ENCODE data around the gene GGNBP2. TPM values are rescaled to one million over a fixed set of nuclear protein-coding genes. Genes with fewer than 3 reads are reported as not detected.

GGNBP2 gene
- total RNA-seq, 2 donors from 2014 or later: 36.3 to 43.8 TPM

DNA sequence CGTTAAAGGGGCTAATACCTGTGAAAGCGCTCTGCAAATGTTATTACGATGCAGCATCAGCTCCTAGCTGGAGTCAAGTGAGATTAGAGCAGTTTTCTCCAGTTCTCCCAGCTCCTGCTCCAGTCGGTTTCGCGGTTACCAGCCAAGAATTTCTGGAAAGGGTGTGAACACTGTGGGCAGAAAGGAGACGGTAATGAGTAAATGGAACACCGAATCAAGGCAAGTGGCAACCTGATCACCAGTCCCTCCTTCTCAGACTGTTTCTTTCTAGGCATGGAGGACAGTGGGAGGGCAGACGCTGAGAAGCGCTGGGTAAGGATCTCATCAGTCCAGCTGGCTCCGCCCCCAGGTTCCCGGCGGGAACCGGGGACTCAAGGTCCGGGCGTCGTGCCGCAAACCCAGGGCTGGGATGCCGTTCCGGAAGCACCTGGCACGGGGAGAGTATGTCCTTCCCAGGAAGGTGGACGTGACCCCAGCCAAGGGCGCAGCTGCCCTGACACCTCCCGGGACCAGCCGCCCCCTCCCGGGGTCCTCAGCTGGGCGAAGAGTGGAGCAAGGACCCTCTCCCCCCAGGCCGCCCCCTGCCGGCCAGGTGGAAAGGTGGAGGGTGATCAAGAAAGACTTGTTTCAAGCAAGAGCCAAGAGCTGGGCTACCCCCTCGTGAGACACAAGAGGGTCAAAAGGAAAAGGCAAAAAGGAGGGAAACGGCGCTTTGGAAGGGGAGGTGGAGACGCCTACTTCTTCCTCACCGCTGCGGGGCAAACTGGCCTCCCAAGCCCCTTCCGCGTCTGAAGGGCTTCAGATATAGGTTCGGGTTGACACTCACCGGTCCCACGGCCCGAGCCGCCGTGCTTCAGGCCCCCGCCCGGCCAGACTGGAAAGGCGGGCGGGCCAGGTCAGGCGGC is 10.5 kb upstream of the GGNBP2 start:
- no peaks in the 10 kb centered on the region for H3K36me3 ChIP-seq (replicated peaks in 1 of 2; ENCODE audit: insufficient read depth in 1 of 2, low read depth in 2 of 2)
- peak overlapping the region; percentile 65 to 76 for H3K4me3 ChIP-seq
- no peaks in the 10 kb centered on the region for H3K27me3 ChIP-seq
- no peaks in the 10 kb centered on the region for H3K9me3 ChIP-seq
- H3K4me1 ChIP-seq: peaks cover 10% of the 10 kb centered on the region
- TF ChIP-seq, protein P1, sequence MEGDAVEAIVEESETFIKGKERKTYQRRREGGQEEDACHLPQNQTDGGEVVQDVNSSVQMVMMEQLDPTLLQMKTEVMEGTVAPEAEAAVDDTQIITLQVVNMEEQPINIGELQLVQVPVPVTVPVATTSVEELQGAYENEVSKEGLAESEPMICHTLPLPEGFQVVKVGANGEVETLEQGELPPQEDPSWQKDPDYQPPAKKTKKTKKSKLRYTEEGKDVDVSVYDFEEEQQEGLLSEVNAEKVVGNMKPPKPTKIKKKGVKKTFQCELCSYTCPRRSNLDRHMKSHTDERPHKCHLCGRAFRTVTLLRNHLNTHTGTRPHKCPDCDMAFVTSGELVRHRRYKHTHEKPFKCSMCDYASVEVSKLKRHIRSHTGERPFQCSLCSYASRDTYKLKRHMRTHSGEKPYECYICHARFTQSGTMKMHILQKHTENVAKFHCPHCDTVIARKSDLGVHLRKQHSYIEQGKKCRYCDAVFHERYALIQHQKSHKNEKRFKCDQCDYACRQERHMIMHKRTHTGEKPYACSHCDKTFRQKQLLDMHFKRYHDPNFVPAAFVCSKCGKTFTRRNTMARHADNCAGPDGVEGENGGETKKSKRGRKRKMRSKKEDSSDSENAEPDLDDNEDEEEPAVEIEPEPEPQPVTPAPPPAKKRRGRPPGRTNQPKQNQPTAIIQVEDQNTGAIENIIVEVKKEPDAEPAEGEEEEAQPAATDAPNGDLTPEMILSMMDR (IDR thresholded peaks at IDR 0.05): peak; percentile 19 to 62 (median 44)
- TF ChIP-seq POLR2A (IDR thresholded peaks at IDR 0.05): no peak
- intact Hi-C loops (cut with DNase I): no loop called here
- WGBS, 2 donors: 6 to 8% methylated on average over 41 to 48 of the region's 48 CpGs
- peak overlapping the region; percentile 89 to 98 (median 94) for H3K27ac ChIP-seq
- DNase-seq: peak; percentile 63 to 74 (median 72)
- ATAC-seq: peak; percentile 40

DNA sequence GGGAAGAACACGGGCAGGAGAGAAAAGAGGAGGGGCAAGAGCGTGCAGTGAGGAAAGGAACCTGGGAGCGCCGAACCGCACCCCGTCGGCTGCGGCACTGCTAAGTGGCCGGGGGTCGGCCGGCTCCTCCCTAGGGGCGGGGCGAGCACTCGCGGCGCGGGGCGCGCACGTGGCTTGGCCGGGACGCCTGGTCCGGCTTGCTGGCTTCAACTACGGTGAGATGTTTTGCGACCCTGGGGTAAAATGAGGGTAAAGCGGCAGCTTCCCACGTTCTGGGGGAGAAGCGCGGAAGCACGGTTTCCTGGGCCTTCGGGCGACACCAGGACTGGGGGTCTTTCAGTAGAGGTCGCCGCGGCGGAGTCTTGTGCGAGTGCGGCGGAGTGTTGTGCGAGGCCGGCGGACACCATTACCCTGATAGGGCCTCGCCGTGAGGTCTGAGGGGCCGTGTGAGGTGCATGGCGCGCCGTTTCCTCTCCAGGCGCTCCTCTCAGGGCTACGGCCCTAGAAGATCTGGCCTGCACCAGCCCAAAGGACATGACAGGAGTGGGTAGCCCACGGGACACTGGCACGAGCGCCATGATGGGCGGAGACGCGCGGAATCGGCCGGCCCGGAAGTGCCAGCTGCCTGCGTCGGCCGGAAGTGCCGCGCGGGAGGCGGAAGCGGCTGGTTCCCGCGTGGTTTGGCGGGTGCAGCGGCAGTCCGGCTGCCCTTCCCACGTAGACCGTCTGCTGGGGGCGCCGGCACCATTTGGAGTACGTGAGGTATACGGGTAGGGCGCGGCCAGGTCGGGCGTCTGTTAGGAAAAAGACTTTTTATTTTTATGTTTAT is 9.7 kb upstream of the GGNBP2 start, which contains the start of the genes MYO19 and PIGW:
MYO19 (minus strand) TSS at position 29 of the 829 bp plus-strand sequence. CDS start 2,330 bp downstream, outside the sequence.
PIGW (plus strand) TSS at position 148 of the 829 bp plus-strand sequence. CDS start 2,115 bp downstream, outside the sequence.
- peak; percentile 86 to 90 (median 88) for DNase-seq
- peak within 1 kb of the TSS; percentile 89 to 98 (median 94) for H3K27ac ChIP-seq
- peak; percentile 88 for ATAC-seq
- no peaks in the 10 kb centered on the region for H3K27me3 ChIP-seq
- 0 to 1% methylated on average over 14 to 83 of the region's 83 CpGs for WGBS, 2 donors
- peaks cover 10% of the 10 kb centered on the region for H3K4me1 ChIP-seq
- no peaks in the 10 kb centered on the region for H3K9me3 ChIP-seq
- intact Hi-C loops (cut with DNase I): no loop called here
- H3K36me3 ChIP-seq (replicated peaks in 1 of 2; ENCODE audit: insufficient read depth in 1 of 2, low read depth in 2 of 2): no peaks in the 10 kb centered on the region
- H3K4me3 ChIP-seq: peak within 1 kb of the TSS; percentile 65 to 76
- TF ChIP-seq POLR2A (IDR thresholded peaks at IDR 0.05): peak; percentile 75 to 93 (median 91)
- TF ChIP-seq, protein P1 (IDR thresholded peaks at IDR 0.05): peak in 2 of 7 experiments; percentile 15 to 23

DNA sequence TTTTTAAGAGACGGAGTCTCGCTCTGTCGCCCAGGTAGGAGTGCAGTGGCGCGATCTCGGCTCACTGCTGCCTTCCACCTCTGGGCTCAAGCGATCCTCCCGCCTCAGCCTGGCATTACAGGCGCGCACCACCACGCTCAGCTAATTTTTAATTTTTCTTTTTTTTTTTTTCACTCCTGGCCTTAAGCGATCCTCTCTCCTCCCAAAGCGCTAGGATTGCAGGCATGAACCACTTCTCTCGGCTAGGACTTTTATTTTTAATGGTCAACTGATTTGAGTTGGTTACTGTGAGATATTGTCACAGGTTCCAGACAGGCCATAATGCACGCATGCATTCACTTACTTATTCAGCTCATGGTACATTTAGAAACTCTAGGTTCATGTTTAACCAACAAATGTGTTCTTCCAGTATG is 9.0 kb upstream of the GGNBP2 start:
- no peaks in the 10 kb centered on the region for H3K36me3 ChIP-seq (replicated peaks in 1 of 2; ENCODE audit: insufficient read depth in 1 of 2, low read depth in 2 of 2)
- no peaks in the 10 kb centered on the region for H3K27me3 ChIP-seq
- peaks cover 10% of the 10 kb centered on the region for H3K4me1 ChIP-seq
- TF ChIP-seq, protein P1 (IDR thresholded peaks at IDR 0.05): peak in 2 of 7 experiments; percentile 40 to 50
- peak in 1 of 3 donors; percentile 76 for TF ChIP-seq POLR2A (IDR thresholded peaks at IDR 0.05)
- ATAC-seq: peak; percentile 33
- 6 to 9% methylated on average over 15 of the region's 15 CpGs for WGBS, 2 donors
- peak overlapping the region; percentile 89 to 98 (median 94) for H3K27ac ChIP-seq
- DNase-seq: no peak
- H3K4me3 ChIP-seq: peak overlapping the region; percentile 65 to 76
- H3K9me3 ChIP-seq: no peaks in the 10 kb centered on the region
- intact Hi-C loops (cut with DNase I): no loop called here

DNA sequence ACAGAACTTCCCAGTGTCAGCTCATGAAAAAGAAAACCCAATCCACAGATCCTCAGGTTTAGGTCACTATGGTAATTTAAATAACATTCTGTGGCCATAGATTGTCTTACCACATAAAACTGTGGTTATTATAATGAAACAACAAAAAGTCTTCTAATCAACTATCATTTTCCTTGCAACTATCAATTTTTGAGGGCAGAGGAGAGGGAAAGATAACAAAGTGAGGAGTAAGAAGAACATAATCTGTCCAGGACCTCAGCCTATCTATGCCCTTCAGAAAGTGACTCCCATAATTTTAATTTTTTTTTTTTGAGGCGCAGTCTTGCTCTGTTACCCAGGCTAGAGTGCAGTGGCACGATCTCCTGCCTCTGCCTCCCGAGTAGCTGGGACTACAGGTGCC is 4.0 kb upstream of the GGNBP2 start:
- Histone ChIP-seq H3K27me3 (no peaks in the 10 kb centered on the region), H3K36me3 (replicated peaks in 1 of 2; ENCODE audit: insufficient read depth in 1 of 2, low read depth in 2 of 2) (no peaks in the 10 kb centered on the region), H3K4me1 (peaks cover 9% of the 10 kb centered on the region), H3K9me3 (no peaks in the 10 kb centered on the region), H3K27ac (no peak overlapping the region), H3K4me3 (no peak overlapping the region)
- intact Hi-C loops (cut with DNase I): loop anchor here (10.0 kb wide), 1 partner anchor 54 kb away; the partner anchor contains the start of gene DHRS11
- WGBS, 2 donors: 92 to 94% methylated on average over 3 of the region's 3 CpGs
- TF ChIP-seq POLR2A (IDR thresholded peaks at IDR 0.05): no peak
- TF ChIP-seq, protein P1 (IDR thresholded peaks at IDR 0.05): no peak
- DNase-seq (no peak), ATAC-seq (no peak)

All from body of pancreas (tissue), 4 donors.